WI38 (cell line): Measurements from ENCODE around the gene MUC2.

Experiments
- H3K4me3 ChIP-seq: 2 replicates; pipeline ENCODE4 v1.5.1; 2011; ENCODE audit warnings: low read depth, mild to moderate bottlenecking, control low read depth, low read length
- TF ChIP-seq, protein P1 (sequence below): IDR thresholded peaks from 2 replicates; pipeline ENCODE4 v1.5.1; 2012; ENCODE audit warnings: low read depth, mild to moderate bottlenecking, control low read depth, low read length

The MUC2 gene

DNA sequence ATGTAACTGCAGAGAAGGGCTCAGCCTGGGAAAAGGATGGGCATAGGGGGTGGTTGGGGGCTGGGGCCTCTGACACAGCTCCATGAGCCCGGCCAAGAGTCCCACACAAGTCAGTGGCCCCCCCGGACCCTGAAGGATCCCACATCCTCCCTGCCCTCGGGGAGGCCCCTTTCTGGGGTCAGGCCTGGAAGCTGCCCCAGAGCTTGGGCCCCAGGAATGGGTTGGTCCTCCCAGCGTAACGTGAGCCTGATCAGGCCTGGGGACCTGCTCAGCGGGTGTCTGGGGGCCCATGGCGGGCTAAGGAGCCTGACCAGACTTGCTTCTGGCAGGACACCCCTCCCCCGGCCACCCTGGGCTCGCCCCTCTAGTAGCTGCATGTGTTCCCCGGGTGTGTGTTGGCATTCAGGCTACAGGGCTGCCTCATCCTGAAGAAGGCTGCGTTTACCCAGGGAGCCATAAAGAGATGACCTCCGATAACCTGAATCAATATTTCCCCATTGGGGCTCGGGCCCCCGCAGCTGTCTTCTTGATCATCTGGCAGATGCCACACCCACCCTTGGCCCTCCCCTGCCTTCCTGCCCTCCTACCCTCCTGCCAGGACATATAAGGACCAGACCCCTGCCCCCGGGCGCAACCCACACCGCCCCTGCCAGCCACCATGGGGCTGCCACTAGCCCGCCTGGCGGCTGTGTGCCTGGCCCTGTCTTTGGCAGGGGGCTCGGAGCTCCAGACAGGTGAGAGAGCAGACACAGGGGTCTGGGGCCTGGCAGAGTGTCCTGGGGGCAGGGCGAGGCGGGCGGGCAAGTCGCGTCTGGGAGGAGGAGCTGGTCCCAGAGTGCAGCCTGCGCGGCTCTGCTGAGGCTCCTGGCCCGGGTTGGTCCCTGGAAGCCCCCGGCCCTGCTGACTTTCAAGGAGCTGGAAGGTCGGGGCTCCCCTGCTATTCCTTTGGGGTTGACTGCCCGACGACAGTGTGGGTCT lies at the start of gene MUC2:
Gene MUC2, plus strand, starts transcription at position 631 of the 978 bp plus-strand sequence.
- TF ChIP-seq, protein P1, sequence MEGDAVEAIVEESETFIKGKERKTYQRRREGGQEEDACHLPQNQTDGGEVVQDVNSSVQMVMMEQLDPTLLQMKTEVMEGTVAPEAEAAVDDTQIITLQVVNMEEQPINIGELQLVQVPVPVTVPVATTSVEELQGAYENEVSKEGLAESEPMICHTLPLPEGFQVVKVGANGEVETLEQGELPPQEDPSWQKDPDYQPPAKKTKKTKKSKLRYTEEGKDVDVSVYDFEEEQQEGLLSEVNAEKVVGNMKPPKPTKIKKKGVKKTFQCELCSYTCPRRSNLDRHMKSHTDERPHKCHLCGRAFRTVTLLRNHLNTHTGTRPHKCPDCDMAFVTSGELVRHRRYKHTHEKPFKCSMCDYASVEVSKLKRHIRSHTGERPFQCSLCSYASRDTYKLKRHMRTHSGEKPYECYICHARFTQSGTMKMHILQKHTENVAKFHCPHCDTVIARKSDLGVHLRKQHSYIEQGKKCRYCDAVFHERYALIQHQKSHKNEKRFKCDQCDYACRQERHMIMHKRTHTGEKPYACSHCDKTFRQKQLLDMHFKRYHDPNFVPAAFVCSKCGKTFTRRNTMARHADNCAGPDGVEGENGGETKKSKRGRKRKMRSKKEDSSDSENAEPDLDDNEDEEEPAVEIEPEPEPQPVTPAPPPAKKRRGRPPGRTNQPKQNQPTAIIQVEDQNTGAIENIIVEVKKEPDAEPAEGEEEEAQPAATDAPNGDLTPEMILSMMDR: no peak
- H3K4me3 ChIP-seq: no peak within 1 kb of the TSS

DNA sequence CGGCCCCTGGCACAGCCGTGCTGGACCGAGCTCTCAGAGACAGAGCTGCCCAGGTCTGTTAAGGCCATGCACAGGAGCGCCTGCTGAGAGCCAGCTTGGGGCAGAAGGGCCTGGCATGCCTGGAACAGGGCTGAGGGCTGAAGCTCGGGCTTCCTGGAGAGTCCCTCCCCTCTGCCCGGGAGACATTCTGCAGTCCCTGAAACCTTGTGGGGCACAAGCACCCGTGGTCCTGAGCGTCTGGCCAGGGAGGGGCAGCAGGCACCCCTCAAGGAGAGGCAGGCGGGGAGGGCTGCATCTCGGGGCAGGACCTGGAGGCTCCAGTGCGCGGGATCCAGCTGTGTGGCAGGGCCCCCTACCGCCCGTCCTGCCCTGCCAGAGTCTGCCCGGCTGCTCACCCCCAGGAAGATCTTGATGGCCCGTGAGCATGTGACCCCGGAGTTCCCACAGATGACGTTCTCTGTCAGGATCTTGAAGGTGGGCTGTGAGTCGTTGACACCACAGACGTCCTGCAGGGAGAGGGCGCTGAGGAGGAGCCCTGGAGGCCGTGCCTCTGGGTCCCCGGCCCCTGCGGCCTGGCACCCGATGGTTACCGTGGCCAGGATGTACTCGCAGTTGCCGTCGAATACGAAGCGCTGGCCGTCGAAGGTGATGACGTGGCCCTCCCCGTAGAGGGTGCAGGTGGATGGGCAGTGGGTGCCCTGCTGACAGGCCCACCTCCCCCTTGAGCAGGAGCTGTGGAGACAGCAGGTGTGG lies 49.1 kb upstream of the MUC2 start:
- TF ChIP-seq, protein P1: no peak
- no peak overlapping the region for H3K4me3 ChIP-seq

DNA sequence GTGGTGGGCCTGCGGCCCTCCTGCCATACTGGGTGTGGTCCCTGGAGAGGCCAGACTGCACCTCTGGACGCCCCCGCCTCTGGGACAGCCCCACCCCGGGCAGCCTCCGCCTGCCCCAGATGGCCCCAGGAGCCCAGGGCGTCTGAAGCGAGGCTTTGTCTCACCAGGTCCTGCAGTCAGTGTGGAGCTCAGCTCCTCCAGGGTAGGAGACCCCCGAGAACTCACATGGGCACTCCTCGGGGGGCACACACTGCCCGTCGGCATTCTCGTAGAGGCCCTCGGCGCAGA lies 48.6 kb upstream of the MUC2 start:
- TF ChIP-seq, protein P1: no peak
- no peak overlapping the region for H3K4me3 ChIP-seq

DNA sequence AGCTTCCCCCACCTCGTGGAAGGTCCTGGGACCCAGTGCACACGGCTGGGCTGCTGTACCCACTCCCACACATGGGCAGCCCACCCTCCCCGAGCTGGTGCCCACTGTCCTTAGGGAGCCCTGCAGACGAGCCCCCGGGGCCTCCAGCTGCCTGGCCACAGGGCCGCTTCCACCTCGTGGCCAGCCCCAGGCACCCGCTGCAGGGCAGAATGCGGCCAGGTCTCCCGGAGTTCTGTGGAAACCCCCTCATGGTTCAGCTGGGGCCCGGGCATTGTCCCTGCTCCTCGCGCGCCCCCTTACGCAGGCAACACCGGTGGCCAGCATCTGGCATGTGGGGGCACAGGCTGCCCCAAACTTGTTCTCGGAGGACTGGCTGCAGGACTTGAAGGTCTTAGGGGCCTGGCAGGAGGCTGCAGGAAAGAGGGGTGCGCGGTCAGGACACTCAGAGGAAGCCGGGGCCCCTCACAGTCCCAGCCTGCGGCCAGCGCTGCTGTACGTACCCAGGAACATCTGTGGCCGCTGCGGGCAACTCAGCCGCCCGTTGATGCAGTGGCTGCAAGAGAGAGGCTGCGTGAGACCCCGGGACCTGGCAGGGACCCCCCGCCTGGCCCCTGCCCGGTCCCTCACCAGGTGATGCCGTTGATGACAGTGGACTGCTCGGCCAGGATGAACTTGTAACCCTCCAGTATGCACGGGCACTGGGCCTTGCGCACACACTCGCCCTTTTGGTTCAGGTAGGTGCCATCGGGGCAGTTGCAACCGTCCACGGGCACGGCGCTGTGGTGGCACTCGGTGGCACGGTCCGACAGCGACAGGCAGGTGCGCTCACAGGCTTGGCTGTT lies 47.8 kb upstream of the MUC2 start:
- no peak overlapping the region for H3K4me3 ChIP-seq
- TF ChIP-seq, protein P1: no peak

DNA sequence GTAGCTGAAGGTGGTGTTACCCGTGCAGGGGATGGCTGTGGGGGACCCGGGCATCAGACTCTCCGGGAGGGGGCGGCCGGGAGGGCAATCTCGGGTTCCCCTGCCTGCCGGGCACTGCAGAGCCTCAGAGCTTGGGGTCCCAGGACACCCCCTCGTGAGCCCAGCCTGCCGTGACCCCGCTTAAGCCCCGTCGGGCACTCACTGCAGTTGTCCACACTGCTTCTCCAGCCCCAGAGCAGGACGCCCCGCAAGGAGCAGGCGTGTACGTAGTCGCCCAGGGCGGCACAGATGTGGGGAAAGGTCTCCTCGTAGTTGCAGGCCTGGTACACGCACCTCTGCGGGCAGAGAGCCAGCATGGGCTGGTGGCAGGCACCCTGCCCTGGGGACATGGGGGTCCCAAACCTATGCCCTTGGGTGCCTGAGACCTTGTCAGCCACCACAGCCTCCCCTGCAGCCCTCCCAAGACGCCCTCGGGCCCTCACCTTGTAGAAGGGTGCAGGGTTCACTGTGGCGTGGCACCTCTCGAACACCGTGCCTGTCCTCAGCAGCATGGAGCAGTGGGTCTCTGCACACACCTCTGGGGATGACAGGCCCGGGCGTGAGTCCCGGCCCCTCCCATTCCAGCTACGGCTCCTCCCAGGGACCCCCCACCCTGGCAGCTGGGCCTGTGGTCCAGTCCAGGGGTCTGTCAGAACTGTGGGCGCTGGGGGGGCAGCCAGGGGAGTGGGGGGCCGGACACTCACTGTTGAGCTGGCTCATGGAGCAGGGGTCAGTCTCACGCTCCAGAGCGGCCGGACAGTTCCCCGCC lies 47.0 kb upstream of the MUC2 start:
- no peak overlapping the region for H3K4me3 ChIP-seq
- TF ChIP-seq, protein P1: no peak

DNA sequence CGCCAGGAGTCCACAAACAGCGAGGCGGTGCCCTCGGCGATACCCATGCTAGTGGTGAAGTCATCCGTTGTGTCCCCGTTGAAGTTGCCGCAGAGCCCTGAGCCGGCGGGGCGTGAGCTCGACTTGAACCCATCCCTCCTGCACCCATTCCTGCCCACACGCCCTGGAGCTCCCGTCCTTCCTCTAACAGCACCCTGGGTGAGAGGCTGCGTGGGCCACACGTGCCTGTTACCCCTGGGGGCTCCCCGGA lies 46.5 kb upstream of the MUC2 start:
- H3K4me3 ChIP-seq: no peak overlapping the region
- TF ChIP-seq, protein P1: no peak
